Keratinocyte (primary cell): ENCODE results near the gene RNU2-63P. TPM values are rescaled to one million over a fixed set of nuclear protein-coding genes. Genes with fewer than 3 reads are reported as not detected.

Experiments used
- DNase-seq: peaks from one replicate; pipeline ENCODE4 v3.0.0-alpha.2; 2011; ENCODE audit warnings: low read depth, missing footprints, low spot score
- FAIRE-seq: peaks from 2 replicates; lab custom pipeline; 2011; peaks lifted over from hg19 to GRCh38; lab: Jason Lieb, UNC
- H2AFZ ChIP-seq: 2 replicates; pipeline ENCODE4 v1.6.0; 2012; ENCODE audit warnings: low read length, control low read depth, inconsistent platforms; ENCODE audit not compliant: control insufficient read depth
- H3K27ac ChIP-seq: 2 replicates; pipeline ENCODE4 v1.5.1; 2011; ENCODE audit warnings: low read length; ENCODE audit not compliant: control insufficient read depth, insufficient read depth
- H3K27me3 ChIP-seq: 3 replicates; pipeline ENCODE4 v1.6.0; 2011; ENCODE audit warnings: low read length; ENCODE audit not compliant: control insufficient read depth, insufficient read depth; ENCODE audit errors: extremely low read depth
- H3K36me3 ChIP-seq, 2 experiments: 2 replicates in 1 of 2; 3 replicates in 1 of 2; pipeline ENCODE4 v1.5.1; 2011; ENCODE audit warnings: low read length in 2 of 2, mild to moderate bottlenecking in 1 of 2; ENCODE audit not compliant: control insufficient read depth in 2 of 2, insufficient read depth in 2 of 2; ENCODE audit errors: extremely low read depth in 1 of 2
- H3K4me1 ChIP-seq: 3 replicates; pipeline ENCODE4 v1.5.1; 2011; ENCODE audit warnings: low read length; ENCODE audit not compliant: control insufficient read depth, insufficient read depth; ENCODE audit errors: extremely low read depth
- H3K4me2 ChIP-seq: 3 replicates; pipeline ENCODE4 v1.6.0; 2011; ENCODE audit warnings: low read depth, low read length; ENCODE audit not compliant: control insufficient read depth, insufficient read depth; ENCODE audit errors: extremely low read depth
- H3K4me3 ChIP-seq, 3 experiments: fragments of 200-600 bp in 1 of 3; sonication (generic) in 1 of 3; 2 replicates in 2 of 3; 3 replicates in 1 of 3; pipeline ENCODE4 v1.5.1; 2011 to 2016; ENCODE audit warnings: low read length in 3 of 3, mild to moderate bottlenecking in 3 of 3, control low read depth in 2 of 3, inconsistent platforms in 1 of 3, low read depth in 1 of 3, mixed read lengths in 1 of 3, mixed run types in 1 of 3, moderate library complexity in 1 of 3; ENCODE audit not compliant: control insufficient read depth in 2 of 3, insufficient read depth in 2 of 3; ENCODE audit errors: extremely low read depth in 1 of 3
- H3K79me2 ChIP-seq: 2 replicates; pipeline ENCODE4 v1.6.0; 2012; ENCODE audit warnings: low read length; ENCODE audit not compliant: control insufficient read depth, insufficient read depth
- H3K9ac ChIP-seq: 3 replicates; pipeline ENCODE4 v1.6.0; 2011; ENCODE audit warnings: low read length; ENCODE audit not compliant: control insufficient read depth, insufficient read depth; ENCODE audit errors: extremely low read depth
- H3K9me1 ChIP-seq: 3 replicates; pipeline ENCODE4 v1.6.0; 2011; ENCODE audit warnings: low read length; ENCODE audit not compliant: control insufficient read depth, insufficient read depth; ENCODE audit errors: extremely low read depth
- H3K9me3 ChIP-seq: 2 replicates; pipeline ENCODE4 v1.5.1; 2012; ENCODE audit warnings: low read depth, low read length; ENCODE audit not compliant: control insufficient read depth
- H4K20me1 ChIP-seq: 3 replicates; pipeline ENCODE4 v1.6.0; 2011; ENCODE audit warnings: low read length; ENCODE audit not compliant: control insufficient read depth, insufficient read depth; ENCODE audit errors: extremely low read depth
- CTCF ChIP-seq, 3 experiments: IDR thresholded peaks in 1 of 3; conservative IDR thresholded peaks in 1 of 3; optimal IDR thresholded peaks in 1 of 3; 2 replicates in 2 of 3; 3 replicates in 1 of 3; pipeline versions ENCODE3 to v1.5.1; 2011; ENCODE audit warnings: low read length in 3 of 3, mild to moderate bottlenecking in 3 of 3, moderate library complexity in 2 of 3, control low read depth in 1 of 3, inconsistent platforms in 1 of 3; ENCODE audit not compliant: insufficient read depth in 2 of 3; ENCODE audit errors: extremely low read depth in 1 of 3
- EZH2 ChIP-seq: IDR thresholded peaks from one replicate; pipeline ENCODE4 v1.6.1; 2012; ENCODE audit warnings: inconsistent platforms, mild to moderate bottlenecking, low read length, moderate library complexity
- dilution Hi-C: fragments of 300-500 bp; cut with MboI; formaldehyde crosslinking; loops from one replicate; pipeline ENCODE4 v1.7.0; 2020; ENCODE audit warnings: low sequenced_read_pairs; ENCODE audit not compliant: extremely low pct_ligation_motif_present
- polyA plus RNA-seq, 5 experiments: library from polyadenylated mRNA; depleted of rRNA in 3 of 5; stranded (reverse) in 3 of 5; stranded (forward) in 1 of 5; unstranded in 1 of 5; fragments of >200 nt; gene quantifications; 1 replicate in 1 of 5; 2 replicates in 3 of 5; 3 replicates in 1 of 5; pipeline versions ENCODE4 v1.2.1 to v1.2.3, GENCODE V29; 2011 to 2012; ENCODE audit warnings: missing spikeins in 2 of 5, low read depth in 1 of 5, low replicate concordance in 1 of 5

RNU2-63P gene
- polyA plus RNA-seq, 1 donor (not counting 4 experiments of a cell fraction or from before 2014, with no cell fraction given): 2.4 TPM

GRCh38 chr2:88024509-88024908, 8.2 kb upstream of the RNU2-63P start:
- Histone ChIP-seq H3K79me2 (no peaks in the 10 kb centered on the region), H3K27ac (no peak overlapping the region), H3K27me3 (no peaks in the 10 kb centered on the region), H3K4me1 (no peaks in the 10 kb centered on the region), H3K9me3 (no peaks in the 10 kb centered on the region), H3K4me3 (no peak overlapping the region), H3K4me2 (no peak overlapping the region), H4K20me1 (no peaks in the 10 kb centered on the region), H3K9ac (no peak overlapping the region), H3K36me3 (peaks cover 0 to 4% of the 10 kb centered on the region in 2 experiments), H2AFZ (no peak overlapping the region), H3K9me1 (no peaks in the 10 kb centered on the region)
- TF ChIP-seq EZH2: no peak
- no peak for TF ChIP-seq CTCF (optimal IDR thresholded peaks at IDR 0.05 in 1 of 3, IDR thresholded peaks at IDR 0.05 in 1 of 3, conservative IDR thresholded peaks at IDR 0.05 in 1 of 3; ENCODE audit: extremely low read depth in 1 of 3, insufficient read depth in 2 of 3, low read length in 3 of 3)
- no peak for DNase-seq
- dilution Hi-C loops: no loop called here
- FAIRE-seq: no peak

- TF ChIP-seq CTCF (optimal IDR thresholded peaks at IDR 0.05 in 1 of 3, IDR thresholded peaks at IDR 0.05 in 1 of 3, conservative IDR thresholded peaks at IDR 0.05 in 1 of 3; ENCODE audit: extremely low read depth in 1 of 3, insufficient read depth in 2 of 3, low read length in 3 of 3) (no peak), EZH2 (no peak)
- H3K27ac ChIP-seq: no peak overlapping the region
- no peaks in the 10 kb centered on the region for H3K4me1 ChIP-seq
- H2AFZ ChIP-seq: no peak overlapping the region
- H3K9ac ChIP-seq: no peak overlapping the region
- H3K27me3 ChIP-seq: no peaks in the 10 kb centered on the region
- H3K9me3 ChIP-seq: no peaks in the 10 kb centered on the region
- no peaks in the 10 kb centered on the region for H3K79me2 ChIP-seq
- DNase-seq (no peak), FAIRE-seq (no peak)
- H3K4me2 ChIP-seq: no peak overlapping the region
- dilution Hi-C loops: no loop called here
- H3K9me1 ChIP-seq: no peaks in the 10 kb centered on the region
- H4K20me1 ChIP-seq: no peaks in the 10 kb centered on the region
- H3K36me3 ChIP-seq: no peaks in the 10 kb centered on the region
- no peak overlapping the region for H3K4me3 ChIP-seq
Observed at GRCh38 chr2:88022669-88022921, 6.2 kb upstream of the RNU2-63P start.
